22Rv1 (cell line): ENCODE data around the gene ASCC2.

ENCODE experiments used
- H3K27ac ChIP-seq: fragments of 450-650 bp; 2 replicates; pipeline ENCODE4 v1.5.1; 2017
- ZFX ChIP-seq: fragments of 450-650 bp; IDR thresholded peaks from 2 replicates; pipeline ENCODE4 v1.6.1; 2017; ENCODE audit warnings: antibody characterized with exemption, borderline replicate concordance
- TF ChIP-seq, protein P1 (sequence below): fragments of 450-650 bp; IDR thresholded peaks from 2 replicates; pipeline ENCODE4 v1.5.1; 2017; ENCODE audit warnings: mild to moderate bottlenecking

ASCC2 gene

DNA sequence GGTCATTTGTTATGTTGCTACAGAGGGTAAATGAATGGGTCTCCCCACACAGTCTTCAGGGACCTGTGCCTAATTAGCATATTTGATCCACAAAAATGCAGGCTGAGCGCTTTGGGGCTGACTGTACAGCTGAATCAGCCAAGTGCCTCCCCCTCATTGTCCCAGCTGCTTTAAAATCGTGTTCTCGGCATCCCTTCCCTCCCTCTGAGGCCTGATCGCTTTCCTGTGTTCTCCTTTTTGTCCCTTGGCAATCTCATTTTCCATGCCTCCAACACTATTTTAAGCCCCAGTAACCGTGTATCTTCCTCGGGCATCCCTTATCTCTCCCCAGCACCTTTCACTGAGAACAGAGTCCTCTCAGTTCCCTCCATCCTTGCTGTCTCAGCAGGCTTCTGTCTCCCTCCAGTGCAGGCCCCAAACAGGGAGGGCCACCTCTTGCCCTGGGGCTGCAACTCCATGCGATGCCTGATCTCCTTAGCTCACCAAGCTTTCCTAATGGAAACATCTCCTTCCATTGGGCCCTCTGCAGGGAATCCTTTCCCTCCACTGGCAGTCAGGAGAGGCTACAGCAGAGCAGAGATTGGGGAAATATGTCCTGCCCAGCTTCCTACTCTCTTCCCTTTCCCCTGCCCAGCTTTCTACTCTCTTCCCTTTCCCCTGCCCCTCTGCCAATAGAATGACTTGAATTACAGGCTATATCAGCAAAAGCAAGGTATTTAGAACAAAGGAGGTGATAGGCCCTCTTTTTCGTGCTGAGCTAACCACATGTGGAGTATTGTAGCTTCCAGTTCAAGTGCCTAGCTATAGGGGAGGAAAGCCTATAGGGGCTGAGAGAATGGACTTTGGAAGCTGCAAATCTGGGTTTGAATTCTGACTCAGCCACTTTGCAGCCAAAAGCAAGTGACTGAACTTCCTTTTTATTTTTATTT lies 57.1 kb downstream of the ASCC2 start:
- TF ChIP-seq ZFX, result no peak
- TF ChIP-seq, protein P1, sequence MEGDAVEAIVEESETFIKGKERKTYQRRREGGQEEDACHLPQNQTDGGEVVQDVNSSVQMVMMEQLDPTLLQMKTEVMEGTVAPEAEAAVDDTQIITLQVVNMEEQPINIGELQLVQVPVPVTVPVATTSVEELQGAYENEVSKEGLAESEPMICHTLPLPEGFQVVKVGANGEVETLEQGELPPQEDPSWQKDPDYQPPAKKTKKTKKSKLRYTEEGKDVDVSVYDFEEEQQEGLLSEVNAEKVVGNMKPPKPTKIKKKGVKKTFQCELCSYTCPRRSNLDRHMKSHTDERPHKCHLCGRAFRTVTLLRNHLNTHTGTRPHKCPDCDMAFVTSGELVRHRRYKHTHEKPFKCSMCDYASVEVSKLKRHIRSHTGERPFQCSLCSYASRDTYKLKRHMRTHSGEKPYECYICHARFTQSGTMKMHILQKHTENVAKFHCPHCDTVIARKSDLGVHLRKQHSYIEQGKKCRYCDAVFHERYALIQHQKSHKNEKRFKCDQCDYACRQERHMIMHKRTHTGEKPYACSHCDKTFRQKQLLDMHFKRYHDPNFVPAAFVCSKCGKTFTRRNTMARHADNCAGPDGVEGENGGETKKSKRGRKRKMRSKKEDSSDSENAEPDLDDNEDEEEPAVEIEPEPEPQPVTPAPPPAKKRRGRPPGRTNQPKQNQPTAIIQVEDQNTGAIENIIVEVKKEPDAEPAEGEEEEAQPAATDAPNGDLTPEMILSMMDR, result no peak
- H3K27ac ChIP-seq, result no peak overlapping the region

DNA sequence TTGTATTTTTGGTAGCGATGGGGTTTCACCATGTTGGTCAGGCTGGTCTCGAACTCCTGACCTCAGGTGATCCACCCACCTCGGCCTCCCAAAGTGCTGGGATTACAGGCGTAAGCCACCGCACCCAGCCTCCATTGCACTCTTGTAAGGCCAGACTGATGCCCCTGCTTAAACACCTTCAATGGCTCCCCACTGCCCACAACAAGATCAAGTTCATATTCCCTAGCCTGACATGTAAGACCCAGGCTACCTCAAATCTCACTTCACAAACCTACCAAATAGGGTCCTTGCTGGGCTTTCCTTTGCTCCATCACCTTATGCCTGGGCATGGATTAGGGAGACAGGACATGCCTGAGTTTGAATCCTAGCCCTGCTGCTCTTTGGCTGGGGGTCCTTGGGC lies 57.9 kb downstream of the ASCC2 start:
- no peak overlapping the region for H3K27ac ChIP-seq
- no peak for TF ChIP-seq ZFX
- TF ChIP-seq, protein P1, result no peak

DNA sequence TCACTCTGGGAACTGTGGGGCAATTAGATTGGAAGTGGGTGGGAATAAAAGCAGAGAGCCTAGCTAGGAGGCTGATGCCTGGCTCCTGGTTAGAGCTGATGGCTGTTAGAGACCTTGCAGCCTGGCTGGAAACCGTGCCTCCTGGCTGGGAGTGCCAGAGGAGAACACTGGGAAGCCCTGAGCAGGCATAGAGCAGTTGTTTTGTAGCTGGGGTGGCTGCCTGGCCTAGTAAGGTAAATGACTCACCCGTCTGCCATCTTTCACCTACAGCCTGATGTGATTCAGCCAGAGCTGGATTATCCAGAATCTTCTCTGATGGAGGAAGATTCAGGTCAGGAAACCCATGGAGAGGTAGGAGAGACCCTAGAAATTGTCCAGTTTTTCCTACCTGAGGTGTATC lies 64.8 kb downstream of the ASCC2 start:
- TF ChIP-seq, protein P1, result no peak
- TF ChIP-seq ZFX, result no peak
- H3K27ac ChIP-seq, result no peak overlapping the region

DNA sequence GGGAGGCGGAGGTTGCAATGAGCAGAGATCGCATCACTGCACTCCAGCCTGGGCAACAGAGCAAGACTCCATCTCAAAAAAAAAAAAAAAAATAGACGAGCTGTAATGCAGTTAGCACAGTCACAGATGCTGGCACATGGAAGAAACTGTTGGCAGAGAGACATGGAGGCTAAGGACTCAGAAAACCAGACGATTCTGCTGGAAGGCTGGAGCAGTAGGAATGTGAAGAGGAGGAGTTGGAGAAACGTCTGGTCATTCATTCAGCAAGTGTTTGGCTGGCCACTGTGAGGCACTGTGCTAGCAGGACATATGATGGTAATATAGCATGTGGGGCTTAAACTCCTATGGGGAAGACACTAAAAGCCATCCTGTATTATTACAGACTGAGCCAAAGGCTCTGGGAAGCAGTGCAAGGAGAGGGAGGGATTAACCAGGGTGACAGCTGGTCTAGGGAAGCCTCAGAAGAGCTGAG lies 65.9 kb downstream of the ASCC2 start:
- TF ChIP-seq, protein P1, result peak; percentile 66
- no peak for TF ChIP-seq ZFX
- no peak overlapping the region for H3K27ac ChIP-seq

DNA sequence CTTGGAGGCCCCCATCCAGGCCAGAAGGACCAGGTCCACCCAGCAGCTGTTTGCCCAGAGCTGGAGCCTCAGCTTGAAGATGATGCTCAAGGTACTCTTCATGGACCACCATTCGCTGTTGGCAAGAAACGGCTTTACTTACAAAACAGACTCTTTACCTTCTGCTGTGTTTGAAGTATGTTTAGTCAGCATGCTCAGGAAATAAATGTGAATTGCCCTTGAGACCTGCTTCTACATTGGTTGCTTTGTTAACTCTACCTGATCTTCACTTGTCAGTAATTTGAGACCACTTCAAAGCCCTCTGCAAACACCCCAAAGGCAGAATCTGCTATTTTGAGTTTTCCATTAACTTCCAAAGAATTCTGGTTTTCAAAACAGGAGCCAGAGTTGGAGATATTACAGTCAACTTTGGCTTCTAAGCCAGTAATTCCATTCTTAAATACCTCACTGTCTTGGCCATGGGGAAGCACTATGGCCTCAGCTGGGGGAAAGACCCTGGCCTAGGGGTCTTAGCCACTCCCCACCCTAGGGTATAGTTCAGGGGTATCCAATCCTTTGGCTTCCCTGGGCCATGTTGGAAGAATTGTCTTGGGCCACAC lies 68.3 kb downstream of the ASCC2 start:
- no peak overlapping the region for H3K27ac ChIP-seq
- no peak for TF ChIP-seq ZFX
- TF ChIP-seq, protein P1, result no peak

DNA sequence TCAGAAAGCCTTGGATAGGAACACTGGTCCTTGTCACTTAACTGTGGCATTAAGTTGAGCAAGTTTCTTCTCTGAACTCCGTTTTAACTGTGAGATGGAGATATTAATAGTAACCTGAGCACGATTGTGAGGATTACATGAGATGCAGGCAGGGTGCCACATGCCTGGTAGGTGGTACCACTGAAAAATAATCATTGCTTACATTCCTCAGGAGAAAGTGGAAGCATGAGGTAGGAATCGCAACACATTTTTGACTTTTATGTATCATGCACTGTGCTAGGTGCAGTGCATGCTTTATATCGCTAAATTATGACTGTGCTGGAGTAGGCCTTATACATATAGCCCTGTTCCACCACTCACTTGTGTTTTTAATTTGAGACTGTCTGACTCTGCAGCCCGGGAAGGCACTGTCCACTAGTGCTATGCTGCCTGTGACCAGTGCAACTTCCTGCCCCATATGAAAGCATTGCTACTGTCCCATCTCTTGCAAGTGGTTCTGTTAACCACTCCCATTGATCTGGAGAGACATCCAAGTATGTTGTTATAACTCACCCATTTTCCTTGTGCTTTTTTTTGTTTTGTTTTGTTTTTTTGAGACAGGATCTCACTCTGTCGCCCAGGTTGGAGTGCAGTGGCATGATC lies 69.9 kb downstream of the ASCC2 start:
- TF ChIP-seq, protein P1, result no peak
- TF ChIP-seq ZFX, result no peak
- peak overlapping the region; percentile 86 for H3K27ac ChIP-seq
